ENCODE measurements around the gene COX20.
"Not testable (repeated sequence)": the region's sequence is repeated elsewhere in the genome, so short reads cannot be mapped to it uniquely, and the experiment has no call there.

COX20 gene

GRCh38 chr1:244835276-244836134 lies at the start of gene COX20:
Gene COX20 (plus strand): TSS chr1:244835658. CDS start chr1:244835715, 57 bp downstream.
- peak; percentile 62 to 98 (median 92) for DNase-seq

DNA sequence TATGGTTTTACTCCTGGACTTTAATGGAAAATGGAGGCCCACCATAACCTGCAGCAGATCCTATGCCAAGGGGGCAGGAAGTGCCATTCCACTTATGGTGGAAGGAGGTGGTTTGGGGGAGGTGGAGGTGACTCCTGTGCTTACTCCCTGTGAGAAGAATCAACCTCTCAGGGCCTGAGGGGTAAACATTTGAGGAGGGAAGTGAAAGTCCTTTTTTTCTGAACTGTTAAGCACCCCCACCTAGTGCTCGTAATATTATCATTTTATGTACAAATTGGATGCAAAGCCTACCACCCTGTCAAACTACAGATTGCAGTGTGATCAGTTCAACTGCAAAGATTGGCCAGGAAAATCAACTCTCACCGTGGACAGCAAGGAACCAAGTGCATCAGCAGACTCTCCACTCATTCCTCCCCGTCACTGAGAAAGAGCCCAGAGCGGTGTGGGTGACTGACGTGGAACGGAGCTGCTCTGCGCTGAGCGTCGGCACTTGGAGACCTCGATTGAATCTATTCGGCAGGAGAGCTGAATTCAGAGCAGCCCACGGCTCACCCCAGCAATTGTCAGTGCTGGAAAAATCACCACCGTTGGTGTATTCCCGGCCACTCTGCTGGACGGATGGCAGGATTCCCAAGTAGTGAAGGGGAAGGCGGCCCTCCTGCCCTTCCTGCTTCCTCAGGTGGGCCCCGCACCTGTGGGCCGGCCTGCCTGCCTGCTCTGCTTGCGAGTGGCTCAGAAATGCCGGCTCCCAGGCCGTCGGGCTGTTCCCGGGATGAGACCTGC lies 46.8 kb upstream of the COX20 start:
- no peak for DNase-seq

DNA sequence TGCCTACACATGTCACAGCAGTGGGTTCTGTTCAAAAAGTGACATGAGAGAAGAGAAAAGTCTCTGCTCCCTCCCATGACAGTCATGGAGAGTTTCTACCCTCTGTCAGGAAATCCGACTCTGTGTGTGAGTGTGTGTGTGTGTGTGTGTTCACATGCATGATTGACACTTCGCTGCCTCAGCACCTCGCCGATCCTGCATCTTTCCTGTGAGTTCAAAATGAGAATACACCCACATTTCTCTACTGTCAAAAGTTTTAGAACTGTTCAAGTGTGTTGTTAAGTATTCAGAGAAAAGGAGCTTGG lies 46.2 kb upstream of the COX20 start:
- no peak for DNase-seq

DNA sequence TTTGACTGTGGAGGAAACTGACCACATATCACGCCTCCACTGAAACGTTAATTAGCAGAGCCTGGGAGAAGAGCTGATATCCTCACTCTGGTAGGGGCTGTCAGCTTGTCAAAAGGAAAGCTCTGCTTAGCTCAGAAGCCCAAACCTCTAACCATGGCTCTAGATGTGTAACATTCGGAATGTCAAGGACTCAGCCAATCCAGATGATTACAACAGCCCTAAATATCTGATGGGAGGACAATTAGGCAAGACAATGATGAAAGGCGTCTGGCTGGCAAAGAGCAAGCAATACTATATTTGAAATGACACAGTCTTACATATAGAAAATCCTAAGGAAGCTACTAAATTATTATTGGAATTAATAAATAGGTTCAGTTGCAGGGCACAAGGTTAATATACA lies 45.7 kb upstream of the COX20 start:
- DNase-seq = no peak

GRCh38 chr1:244791061-244791460 lies 44.4 kb upstream of the COX20 start:
- DNase-seq = no peak

- DNase-seq = no peak
Observed at GRCh38 chr1:244792188-244792850, 43.1 kb upstream of the COX20 start.

GRCh38 chr1:244794071-244794470 lies 41.4 kb upstream of the COX20 start:
- no peak for DNase-seq

GRCh38 chr1:244794516-244794915 lies 40.9 kb upstream of the COX20 start:
- not testable (repeated sequence) for DNase-seq

- DNase-seq = peak in 31 of 51 donors; percentile 1 to 76 (median 23)
Observed at GRCh38 chr1:244796719-244797406, 38.6 kb upstream of the COX20 start.

DNA sequence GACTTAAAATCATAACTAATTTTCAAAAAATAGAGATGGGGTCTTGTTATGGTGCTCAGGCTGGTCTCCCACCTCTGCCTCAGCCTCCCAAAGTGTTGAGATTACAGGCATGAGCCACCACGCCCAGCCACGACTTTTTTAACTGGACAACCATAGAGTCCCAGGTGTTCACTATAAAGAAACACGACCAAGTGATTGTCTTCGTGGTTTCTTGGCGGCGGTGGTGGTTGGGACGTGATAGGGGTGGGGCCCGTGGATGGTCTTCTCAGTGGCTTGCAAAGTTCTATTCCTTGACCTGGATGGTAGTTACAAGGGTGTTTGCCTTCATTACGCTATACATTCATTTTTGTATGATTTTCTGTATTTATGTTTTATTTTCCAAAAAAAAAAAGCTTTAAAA lies 34.6 kb upstream of the COX20 start:
- DNase-seq = no peak

GRCh38 chr1:244801246-244801645 lies 34.2 kb upstream of the COX20 start:
- DNase-seq = peak in 11 of 51 donors; percentile 1 to 30 (median 8)

GRCh38 chr1:244802041-244802440 lies 33.4 kb upstream of the COX20 start:
- DNase-seq = no peak

DNA sequence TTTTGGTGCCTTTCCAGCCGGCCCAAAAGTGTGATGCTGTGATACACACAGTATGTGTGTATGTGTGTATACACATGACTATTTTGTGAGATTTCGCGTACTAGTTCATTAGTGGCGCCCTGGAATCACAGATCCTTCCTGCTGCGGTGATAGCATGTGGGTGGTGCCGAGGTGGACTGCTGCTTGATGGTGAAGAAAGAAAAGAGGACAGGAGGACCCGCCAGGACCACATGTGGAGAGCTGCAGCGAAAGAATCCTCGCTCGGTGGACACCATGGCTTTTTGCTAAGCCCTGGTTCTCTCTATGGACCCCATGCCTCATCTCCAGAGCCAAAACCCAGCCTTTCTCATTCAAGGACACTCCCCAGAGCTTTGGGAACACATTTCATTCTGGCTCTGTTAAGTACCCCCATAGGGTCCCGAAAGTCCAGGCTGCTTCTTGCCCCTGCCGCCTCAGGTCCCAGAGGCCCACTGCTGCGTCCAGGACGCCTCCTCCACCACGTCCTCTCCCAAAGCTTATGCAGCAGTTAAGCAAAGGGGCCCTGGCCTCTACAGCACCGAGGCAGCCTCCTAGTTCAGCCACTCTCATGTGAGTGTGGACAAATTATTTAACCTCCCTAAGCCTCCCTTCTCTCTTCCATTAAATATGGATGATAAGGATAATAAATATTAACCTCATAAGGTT lies 32.8 kb upstream of the COX20 start:
- no peak for DNase-seq

DNA sequence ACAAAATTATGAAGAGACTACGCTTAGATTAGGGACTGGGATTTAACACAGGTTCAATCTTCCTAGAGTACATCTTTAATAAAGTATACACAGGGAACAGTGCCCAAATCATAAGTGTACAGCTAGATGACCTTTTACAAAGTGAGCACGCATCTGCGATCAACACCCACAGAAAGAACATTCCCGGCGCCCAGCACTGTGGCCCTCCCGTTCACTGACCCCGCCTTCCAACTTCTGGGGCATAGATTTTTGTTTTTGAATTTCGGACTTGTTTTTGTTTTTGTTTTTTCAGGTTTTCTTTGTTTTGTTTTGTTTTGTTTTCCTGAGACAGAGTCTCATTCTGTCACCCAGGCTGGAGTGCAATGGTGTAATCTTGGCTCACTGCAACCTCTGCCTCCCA lies 30.6 kb upstream of the COX20 start:
- DNase-seq = no peak

DNA sequence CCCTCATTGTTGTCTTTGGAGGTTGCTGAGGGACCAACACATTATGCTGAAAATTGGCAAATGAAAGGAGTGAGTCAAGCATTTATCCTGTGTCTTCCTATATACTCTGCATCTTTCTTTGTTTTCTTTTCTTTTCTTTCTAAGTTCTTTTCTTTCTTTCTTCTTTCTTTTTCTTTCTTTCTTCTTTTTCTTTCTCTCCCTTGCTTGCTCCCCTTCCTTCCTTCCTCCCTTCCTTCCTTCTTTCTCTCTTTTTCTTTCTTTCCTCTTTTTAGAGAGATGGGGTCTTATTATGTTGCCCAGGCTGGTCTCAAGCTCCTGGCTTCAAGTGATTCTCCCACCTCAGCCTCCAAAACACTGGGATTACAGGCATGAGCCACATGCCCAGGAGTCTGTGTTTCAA lies 28.3 kb upstream of the COX20 start:
- DNase-seq = no peak

- DNase-seq = no peak
Observed at GRCh38 chr1:244810221-244810620, 25.2 kb upstream of the COX20 start.

DNA sequence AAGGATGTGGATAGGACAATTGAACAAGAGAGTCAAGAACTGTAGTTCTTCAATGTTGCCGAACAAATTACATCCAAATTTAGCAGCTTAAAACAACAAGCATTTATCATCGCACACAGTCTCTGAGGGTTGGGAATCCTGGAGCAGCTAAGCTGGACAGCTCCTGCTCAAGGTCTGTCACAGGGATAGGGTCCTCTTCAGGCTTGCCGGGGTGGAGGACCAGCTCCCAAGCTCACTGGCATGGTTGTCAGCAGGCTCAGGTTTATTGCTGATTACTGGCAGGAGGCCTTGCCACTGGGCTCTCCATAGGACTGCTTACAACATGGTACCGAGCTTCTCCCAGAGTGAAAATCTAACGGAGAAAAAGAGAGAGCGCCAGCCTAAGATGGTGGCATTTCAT lies 22.1 kb upstream of the COX20 start:
- no peak for DNase-seq

GRCh38 chr1:244815600-244816099 lies 19.8 kb upstream of the COX20 start:
- DNase-seq = no peak

GRCh38 chr1:244817415-244817894 lies 18.0 kb upstream of the COX20 start:
- DNase-seq = no peak

DNA sequence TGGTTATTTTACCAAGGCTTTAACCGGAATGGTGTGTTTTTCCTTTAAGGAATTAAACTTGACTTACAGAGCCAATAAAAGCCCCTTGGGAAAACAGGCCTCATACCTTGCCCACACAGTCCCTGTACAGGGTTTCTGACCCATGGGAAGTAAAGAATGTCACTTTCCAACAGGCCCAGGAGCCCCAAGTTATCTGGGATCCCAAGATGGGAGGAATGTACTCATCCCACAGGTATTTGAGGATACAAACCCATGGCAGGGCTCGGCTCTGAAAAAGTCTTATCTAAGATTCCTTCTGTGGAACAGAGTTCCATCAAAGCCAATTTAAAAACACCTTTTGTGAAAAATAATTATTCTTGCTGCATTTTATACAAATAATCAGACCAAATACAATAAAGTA lies 15.3 kb upstream of the COX20 start:
- no peak for DNase-seq

- DNase-seq = no peak
Observed at GRCh38 chr1:244821134-244821533, 14.3 kb upstream of the COX20 start.
